Epithelial cell of esophagus (primary cell): ENCODE data around the gene MMS22L.

Experiments
- DNase-seq: peaks from one replicate; pipeline ENCODE4 v3.0.0; 2010; ENCODE audit warnings: low read depth
- H3K4me3 ChIP-seq: 2 replicates; pipeline ENCODE4 v1.5.1; 2011; ENCODE audit warnings: mild to moderate bottlenecking, low read length, control low read depth
- CTCF ChIP-seq: IDR thresholded peaks from 2 replicates; pipeline ENCODE4 v1.5.1; 2011; ENCODE audit warnings: low read depth, mild to moderate bottlenecking, low read length, control low read depth, inconsistent platforms; ENCODE audit not compliant: insufficient read depth; ENCODE audit errors: missing control alignments

MMS22L gene

GRCh38 chr6:97207383-97207782 lies 75.6 kb downstream of the MMS22L start:
- no peak for TF ChIP-seq CTCF
- DNase-seq, result no peak
- no peak overlapping the region for H3K4me3 ChIP-seq

DNA sequence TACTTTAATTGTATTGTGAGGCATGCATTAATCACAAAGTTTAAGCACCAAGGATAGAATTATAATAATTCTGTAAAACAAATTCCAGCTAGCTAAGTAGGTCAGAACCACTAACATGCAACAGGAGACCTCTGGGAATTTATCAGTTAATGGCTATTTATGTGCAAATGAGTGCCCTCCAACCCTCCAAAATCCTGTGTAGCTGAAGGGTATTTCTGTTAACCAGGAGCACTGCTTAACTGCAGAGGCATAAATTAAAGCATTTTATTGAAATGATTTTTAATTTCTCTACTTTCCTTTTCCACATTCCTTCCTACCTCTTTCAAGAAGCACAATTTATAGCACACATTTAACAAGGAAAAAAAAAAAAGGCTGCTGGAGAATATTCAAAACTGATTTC lies 77.0 kb downstream of the MMS22L start:
- H3K4me3 ChIP-seq, result no peak overlapping the region
- TF ChIP-seq CTCF, result no peak
- DNase-seq, result no peak

DNA sequence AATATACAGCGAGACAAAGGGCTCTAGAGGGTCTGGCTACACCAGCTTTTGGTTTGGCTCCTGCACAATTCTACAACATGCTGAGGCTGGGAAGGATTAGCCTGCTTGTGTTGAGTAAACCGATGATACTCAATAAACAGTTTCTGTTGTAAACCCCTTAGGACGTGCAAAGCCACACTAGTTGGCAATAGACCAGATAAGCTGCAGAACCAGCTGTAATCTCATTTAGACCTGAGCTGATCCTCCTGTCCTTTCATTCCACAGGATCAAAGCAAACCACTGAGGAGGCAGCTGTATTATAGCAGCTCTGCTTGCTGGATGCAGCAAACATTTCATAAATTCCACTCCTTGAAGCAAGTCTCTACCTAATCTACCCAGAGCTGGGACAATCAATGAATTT lies 79.7 kb downstream of the MMS22L start:
- DNase-seq, result peak; percentile 40
- no peak overlapping the region for H3K4me3 ChIP-seq
- TF ChIP-seq CTCF, result no peak

GRCh38 chr6:97198046-97198565 lies 84.9 kb downstream of the MMS22L start:
- DNase-seq, result no peak
- no peak for TF ChIP-seq CTCF
- no peak overlapping the region for H3K4me3 ChIP-seq

DNA sequence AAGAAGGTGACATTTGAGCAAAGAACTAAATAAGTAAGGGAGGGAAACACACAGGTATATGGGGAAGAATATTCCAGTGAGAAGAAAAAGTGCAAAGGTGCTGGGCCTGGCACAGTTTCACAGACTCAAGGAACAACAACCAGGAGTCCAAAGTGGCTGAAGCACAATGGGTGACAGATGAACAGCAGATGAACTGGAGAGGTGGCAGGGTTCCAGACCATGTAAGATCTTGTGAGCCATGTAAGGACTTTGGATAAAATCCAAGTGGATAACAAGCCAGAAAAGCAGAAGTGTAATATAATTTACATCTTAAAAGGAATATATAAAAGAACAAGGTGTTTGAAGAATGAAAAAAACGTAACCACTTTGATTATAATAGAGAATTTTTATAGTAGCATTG lies 87.9 kb downstream of the MMS22L start:
- no peak for TF ChIP-seq CTCF
- H3K4me3 ChIP-seq, result no peak overlapping the region
- no peak for DNase-seq

DNA sequence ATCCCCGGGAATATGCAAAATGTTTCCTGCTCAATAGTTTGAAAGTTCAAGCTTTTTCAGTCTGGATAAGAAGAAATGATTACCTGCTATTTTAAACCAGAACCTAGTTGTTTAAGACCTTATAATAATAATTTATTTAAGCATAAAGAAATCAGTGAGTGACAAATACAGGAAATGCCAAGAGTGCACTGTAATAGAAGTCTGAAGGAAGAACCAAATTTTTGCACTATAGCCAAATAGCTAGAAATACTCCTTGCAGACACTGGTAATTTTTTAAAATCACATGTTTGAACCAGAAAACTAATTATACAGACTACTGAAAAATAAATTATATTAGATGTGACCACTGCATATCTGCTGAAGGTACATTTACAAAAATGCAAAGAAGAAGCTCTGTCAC lies 93.2 kb downstream of the MMS22L start:
- TF ChIP-seq CTCF, result no peak

DNA sequence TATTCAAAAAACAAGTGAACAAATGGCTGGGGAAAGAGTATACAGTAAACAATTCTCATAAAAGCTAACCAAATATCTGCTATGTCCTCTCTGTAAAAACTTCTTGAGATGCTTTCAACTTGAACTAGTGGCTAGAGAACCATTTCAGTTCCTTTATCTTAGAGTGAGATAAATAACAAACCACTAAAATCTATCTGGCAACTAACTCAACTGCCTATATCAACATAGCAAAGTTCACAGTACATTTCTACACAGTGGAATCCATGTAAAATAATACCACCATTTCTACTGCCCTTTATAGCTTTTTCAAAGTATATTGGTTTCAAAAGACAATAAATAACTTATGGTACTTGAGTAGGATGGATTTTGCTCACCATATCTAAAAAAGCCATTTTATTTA lies 95.1 kb downstream of the MMS22L start:
- TF ChIP-seq CTCF, result no peak
- no peak overlapping the region for H3K4me3 ChIP-seq
- DNase-seq, result no peak

More for the DNA sequence above, 93.2 kb downstream of the MMS22L start:
- DNase-seq, result peak; percentile 17
- no peak overlapping the region for H3K4me3 ChIP-seq
